RPMI7951 (cell line): ENCODE data around the gene PRDX4. TPM values are rescaled to one million over a fixed set of nuclear protein-coding genes. Genes with fewer than 3 reads are reported as not detected.
"Not testable (repeated sequence)": the region's sequence is repeated elsewhere in the genome, so short reads cannot be mapped to it uniquely, and the experiment has no call there.

ENCODE experiments used
- DNase-seq: peaks from one replicate; pipeline ENCODE4 v3.0.0-alpha.2; 2012; ENCODE audit warnings: low read depth
- total RNA-seq: library from RNA; depleted of rRNA; stranded (reverse); fragments of >200 nt; shearing (Covaris generic); gene quantifications from 2 replicates; pipeline ENCODE4 v1.2.3, GENCODE V29; 2014; rRNA removed

The PRDX4 gene
- total RNA-seq, 1 experiment from 2014 or later, result 478 TPM

GRCh38 chrX:23673108-23673507 lies 5.8 kb downstream of the PRDX4 start:
- no peak for DNase-seq

- DNase-seq, result not testable (repeated sequence)
Observed at GRCh38 chrX:23676486-23676885, 9.2 kb downstream of the PRDX4 start.

GRCh38 chrX:23692166-23692565 lies 24.9 kb downstream of the PRDX4 start:
- no peak for DNase-seq

GRCh38 chrX:23694606-23695005 lies 27.3 kb downstream of the PRDX4 start:
- DNase-seq, result peak; percentile 58

- no peak for DNase-seq
Observed at GRCh38 chrX:23699636-23700194, 32.4 kb downstream of the PRDX4 start.

GRCh38 chrX:23704673-23705206 lies 37.4 kb downstream of the PRDX4 start:
- no peak for DNase-seq

- no peak for DNase-seq
Observed at GRCh38 chrX:23705235-23705634, 37.9 kb downstream of the PRDX4 start.

GRCh38 chrX:23720117-23720677 lies 52.9 kb downstream of the PRDX4 start:
- DNase-seq, result no peak

- no peak for DNase-seq
Observed at GRCh38 chrX:23726191-23726590, 58.9 kb downstream of the PRDX4 start.

- DNase-seq, result no peak
Observed at GRCh38 chrX:23727206-23727605, 59.9 kb downstream of the PRDX4 start.

- no peak for DNase-seq
Observed at GRCh38 chrX:23729214-23729613, 61.9 kb downstream of the PRDX4 start.

GRCh38 chrX:23731951-23732350 lies 64.7 kb downstream of the PRDX4 start:
- DNase-seq, result no peak

- DNase-seq, result no peak
Observed at GRCh38 chrX:23732704-23733103, 65.4 kb downstream of the PRDX4 start.

Other genes with a start within 250 kb of the PRDX4 start
- gene ACOT9, start 75.8 kb downstream of the PRDX4 start, total RNA-seq, result 68.0 and 73.6 TPM in 2 replicates
- gene SAT1, start 115.7 kb downstream of the PRDX4 start, total RNA-seq, result 82.5 and 97.9 TPM in 2 replicates
- 40.1 and 41.8 TPM in 2 replicates for gene APOO, start 240.4 kb downstream of the PRDX4 start, total RNA-seq
- gene CXorf58, start 240.5 kb downstream of the PRDX4 start, total RNA-seq, result not detected in 2 replicates